ENCODE data around the gene RPS6KB2. TPM values are rescaled to one million over a fixed set of nuclear protein-coding genes. Genes with fewer than 3 reads are reported as not detected.

RPS6KB2 gene
- total RNA-seq, 1 donor from 2014 or later = 63.7 TPM

- intact Hi-C loops (cut with micrococcal nuclease) = no loop called here
Observed at GRCh38 chr11:67397536-67397935, 30.8 kb upstream of the RPS6KB2 start.

GRCh38 chr11:67397986-67398660 is 30.2 kb upstream of the RPS6KB2 start:
- intact Hi-C loops (cut with micrococcal nuclease) = no loop called here

GRCh38 chr11:67398661-67399563 is 29.4 kb upstream of the RPS6KB2 start:
- intact Hi-C loops (cut with micrococcal nuclease) = no loop called here

GRCh38 chr11:67400251-67400941 is 27.9 kb upstream of the RPS6KB2 start:
- intact Hi-C loops (cut with micrococcal nuclease) = no loop called here

GRCh38 chr11:67400942-67401494 is 27.3 kb upstream of the RPS6KB2 start:
- intact Hi-C loops (cut with micrococcal nuclease) = loop anchor here (1.0 kb wide), 3 partner anchors 9 to 107 kb away; partner anchors contain the start of genes CDK2AP2 and TMEM134

- intact Hi-C loops (cut with micrococcal nuclease) = loop anchor here (1.0 to 2.0 kb wide), 8 partner anchors 9 to 559 kb away; partner anchors contain the start of genes CDK2AP2, PTPRCAP, RCE1 and TMEM134
Observed at GRCh38 chr11:67401495-67402191, 26.7 kb upstream of the RPS6KB2 start, which contains the start of gene PPP1CA. Gene PPP1CA (minus strand): TSS chr11:67401858. CDS start chr11:67401782, 76 bp downstream.

- intact Hi-C loops (cut with micrococcal nuclease) = loop anchor here (1.0 to 2.0 kb wide), 5 partner anchors 35 to 560 kb away; partner anchors contain the start of genes PTPRCAP and RCE1
Observed at GRCh38 chr11:67402192-67402839, 26.0 kb upstream of the RPS6KB2 start.

- intact Hi-C loops (cut with micrococcal nuclease) = loop anchor here (1.0 to 2.0 kb wide), 6 partner anchors 18 to 560 kb away; partner anchors contain the start of genes RCE1 and RPS6KB2
Observed at GRCh38 chr11:67403085-67403484, 25.2 kb upstream of the RPS6KB2 start.

- intact Hi-C loops (cut with micrococcal nuclease) = no loop called here
Observed at GRCh38 chr11:67404515-67405195, 23.6 kb upstream of the RPS6KB2 start.

GRCh38 chr11:67405196-67405567 is 23.1 kb upstream of the RPS6KB2 start:
- intact Hi-C loops (cut with micrococcal nuclease) = no loop called here

- intact Hi-C loops (cut with micrococcal nuclease) = no loop called here
Observed at GRCh38 chr11:67405688-67406339, 22.5 kb upstream of the RPS6KB2 start.

GRCh38 chr11:67406420-67406968 is 21.8 kb upstream of the RPS6KB2 start:
- intact Hi-C loops (cut with micrococcal nuclease) = no loop called here

- intact Hi-C loops (cut with micrococcal nuclease) = no loop called here
Observed at GRCh38 chr11:67406969-67407687, 21.2 kb upstream of the RPS6KB2 start.

GRCh38 chr11:67407688-67408163 is 20.6 kb upstream of the RPS6KB2 start:
- intact Hi-C loops (cut with micrococcal nuclease) = no loop called here

- intact Hi-C loops (cut with micrococcal nuclease) = no loop called here
Observed at GRCh38 chr11:67408437-67409200, 19.7 kb upstream of the RPS6KB2 start.

GRCh38 chr11:67409261-67409666 is 19.0 kb upstream of the RPS6KB2 start:
- intact Hi-C loops (cut with micrococcal nuclease) = no loop called here

- intact Hi-C loops (cut with micrococcal nuclease) = no loop called here
Observed at GRCh38 chr11:67409781-67410368, 18.4 kb upstream of the RPS6KB2 start.

Measured in T-helper 1 cell treated with Interleukin-12 subunit alpha and Interleukin-12 subunit beta and Interleukin-4 antibody, amounts not matched to agents 30 ng/mL and 1 ng/mL, for 36 hours (primary cell).